GM21786 (cell line): ENCODE results near the gene MASP2.
A peak's percentile ranks its signal among the peaks of the same experiment; 100 is the strongest.
"Not testable (repeated sequence)": the region's sequence is repeated elsewhere in the genome, so short reads cannot be mapped to it uniquely, and the experiment has no call there.

ENCODE experiments used
- ATAC-seq: cut with Tn5 transposase; IDR thresholded peaks from one replicate; pipeline ENCODE4 v1.9.1; 2021; ENCODE audit not compliant: unreplicated experiment

Gene MASP2

GRCh38 chr1:11039351-11040104 is 7.5 kb downstream of the MASP2 start:
- no peak for ATAC-seq

GRCh38 chr1:11037740-11038182 is 9.3 kb downstream of the MASP2 start:
- peak; percentile 56 for ATAC-seq

- ATAC-seq, result not testable (repeated sequence)
These were observed 9.9 kb downstream of the MASP2 start for GRCh38 chr1:11037019-11037739.

- ATAC-seq, result no peak
These were observed 15.3 kb downstream of the MASP2 start for GRCh38 chr1:11031624-11032262.

GRCh38 chr1:11030865-11031264 is 16.2 kb downstream of the MASP2 start:
- ATAC-seq, result no peak

GRCh38 chr1:11028018-11028417 is 19.0 kb downstream of the MASP2 start:
- no peak for ATAC-seq

- ATAC-seq, result no peak
These were observed 19.7 kb downstream of the MASP2 start for GRCh38 chr1:11027316-11027715.

- ATAC-seq, result no peak
These were observed 20.1 kb downstream of the MASP2 start for GRCh38 chr1:11026903-11027302.

- ATAC-seq, result no peak
These were observed 21.0 kb downstream of the MASP2 start for GRCh38 chr1:11026052-11026451.

GRCh38 chr1:11025618-11026017 is 21.4 kb downstream of the MASP2 start:
- no peak for ATAC-seq

- ATAC-seq, result no peak
These were observed 22.2 kb downstream of the MASP2 start for GRCh38 chr1:11024874-11025203.

- ATAC-seq, result no peak
These were observed 22.7 kb downstream of the MASP2 start for GRCh38 chr1:11024154-11024873.

GRCh38 chr1:11023201-11023600 is 23.8 kb downstream of the MASP2 start:
- no peak for ATAC-seq

GRCh38 chr1:11019971-11020370 is 27.1 kb downstream of the MASP2 start:
- ATAC-seq, result no peak

- ATAC-seq, result not testable (repeated sequence)
These were observed 27.7 kb downstream of the MASP2 start for GRCh38 chr1:11019358-11019757.

- ATAC-seq, result no peak
These were observed 33.9 kb downstream of the MASP2 start for GRCh38 chr1:11013160-11013531.

GRCh38 chr1:11012260-11013159 is 34.5 kb downstream of the MASP2 start, which contains the start of gene TARDBP:
TSS of gene TARDBP (plus strand) at chr1:11012654. CDS start at chr1:11013728, 1,074 bp downstream.
- peak; percentile 85 for ATAC-seq

GRCh38 chr1:11000526-11000925 is 46.5 kb downstream of the MASP2 start:
- ATAC-seq, result no peak

GRCh38 chr1:10996100-10996499 is 50.9 kb downstream of the MASP2 start:
- no peak for ATAC-seq

- ATAC-seq, result no peak
These were observed 54.2 kb downstream of the MASP2 start for GRCh38 chr1:10992864-10993263.
